Measurements from ENCODE around the gene IAPP.

- TF ChIP-seq CTCF (conservative IDR thresholded peaks at IDR 0.05; ENCODE audit: low read length) = no peak
- TF ChIP-seq EZH2phosphoT487 (IDR thresholded peaks at IDR 0.05; ENCODE audit: borderline replicate concordance) = no peak
Observed at GRCh38 chr12:21384261-21384660, 11.6 kb downstream of the IAPP start.

Measured in Loucy (cell line).